Liver (tissue), 9 donors: ENCODE measurements around the gene SPAG16. TPM values are rescaled to one million over a fixed set of nuclear protein-coding genes. Genes with fewer than 3 reads are reported as not detected.

Experiments used
- DNase-seq: peaks from one replicate; pipeline ENCODE4 v3.0.0-alpha.2; 2017; ENCODE audit warnings: low spot score
- H3K27ac ChIP-seq, 2 donors: one replicate each; pipeline ENCODE4 v1.7.0; 2013; ENCODE audit warnings: inconsistent platforms in 2 of 2, low read length in 2 of 2, control low read depth in 1 of 2, low read depth in 1 of 2, mild to moderate bottlenecking in 1 of 2
- H3K27me3 ChIP-seq, 4 donors: one replicate each; pipeline versions ENCODE4 v1.6.1 to v1.7.0; 2013; ENCODE audit warnings: low read length in 3 of 4, inconsistent platforms in 1 of 4, mild to moderate bottlenecking in 1 of 4, moderate library complexity in 1 of 4; ENCODE audit not compliant: control insufficient read depth in 4 of 4, insufficient read depth in 4 of 4
- H3K36me3 ChIP-seq, 4 donors: one replicate each; pipeline versions ENCODE4 v1.6.1 to v1.7.0; 2013; ENCODE audit warnings: low read length in 3 of 4, mild to moderate bottlenecking in 3 of 4, low read depth in 1 of 4, moderate library complexity in 1 of 4; ENCODE audit not compliant: control insufficient read depth in 4 of 4, insufficient read depth in 3 of 4
- H3K4me1 ChIP-seq, 4 donors: one replicate each; pipeline versions ENCODE4 v1.6.1 to v1.7.0; 2013; ENCODE audit warnings: low read length in 3 of 4, mild to moderate bottlenecking in 3 of 4, moderate library complexity in 1 of 4; ENCODE audit not compliant: control insufficient read depth in 4 of 4, insufficient read depth in 4 of 4
- H3K4me3 ChIP-seq, 3 donors: one replicate each; pipeline versions ENCODE4 v1.6.1 to v1.7.0; 2013; ENCODE audit warnings: low read length in 3 of 3, control low read depth in 1 of 3, low read depth in 1 of 3, mild to moderate bottlenecking in 1 of 3
- H3K9ac ChIP-seq, 2 donors: one replicate each; pipeline ENCODE4 v1.7.0; 2013; ENCODE audit warnings: low read length in 2 of 2, mild to moderate bottlenecking in 2 of 2, moderate library complexity in 2 of 2, control low read depth in 1 of 2, low read depth in 1 of 2
- H3K9me3 ChIP-seq, 4 donors: one replicate each; pipeline versions ENCODE4 v1.6.1 to v1.7.0; 2013; ENCODE audit warnings: low read length in 3 of 4; ENCODE audit not compliant: control insufficient read depth in 4 of 4
- ATF3 ChIP-seq: IDR thresholded peaks from 2 replicates; pipeline ENCODE4 v1.6.1; 2016; ENCODE audit warnings: antibody characterized with exemption
- EGR1 ChIP-seq, 2 donors: IDR thresholded peaks; 2 replicates each; pipeline ENCODE4 v1.6.1; 2016 to 2018; ENCODE audit warnings: antibody characterized with exemption in 2 of 2, low read depth in 2 of 2
- FOXA1 ChIP-seq: IDR thresholded peaks from 2 replicates; pipeline ENCODE4 v1.6.1; 2016; ENCODE audit warnings: antibody characterized with exemption
- FOXA2 ChIP-seq: IDR thresholded peaks from 2 replicates; pipeline ENCODE4 v1.6.1; 2016; ENCODE audit warnings: antibody characterized with exemption
- GABPA ChIP-seq, 2 donors: IDR thresholded peaks in 1 of 2; conservative IDR thresholded peaks in 1 of 2; 2 replicates each; pipeline ENCODE4 v1.6.1; 2016; ENCODE audit warnings: antibody characterized with exemption in 2 of 2, mild to moderate bottlenecking in 1 of 2, moderate library complexity in 1 of 2
- HNF4A ChIP-seq, 2 donors: conservative IDR thresholded peaks; 2 replicates each; pipeline ENCODE4 v1.6.1; 2016; ENCODE audit warnings: antibody characterized with exemption in 2 of 2, mild to moderate bottlenecking in 2 of 2
- JUND ChIP-seq, 2 donors: IDR thresholded peaks; 2 replicates each; pipeline ENCODE4 v1.6.1; 2016; ENCODE audit warnings: antibody characterized with exemption in 2 of 2
- NR2F2 ChIP-seq: IDR thresholded peaks from 2 replicates; pipeline ENCODE4 v1.6.1; 2016; ENCODE audit warnings: antibody characterized with exemption
- RAD21 ChIP-seq, 2 donors: IDR thresholded peaks; 2 replicates each; pipeline ENCODE4 v1.6.1; 2016; ENCODE audit warnings: antibody characterized with exemption in 2 of 2, mild to moderate bottlenecking in 2 of 2
- REST ChIP-seq: IDR thresholded peaks from 2 replicates; pipeline ENCODE4 v1.6.1; 2016; ENCODE audit warnings: antibody characterized with exemption, mild to moderate bottlenecking
- RXRA ChIP-seq, 2 donors: IDR thresholded peaks; 2 replicates each; pipeline ENCODE4 v1.6.1; 2017 to 2018; ENCODE audit warnings: antibody characterized with exemption in 2 of 2, mild to moderate bottlenecking in 1 of 2
- SP1 ChIP-seq: IDR thresholded peaks from 2 replicates; pipeline ENCODE4 v1.6.1; 2018; ENCODE audit warnings: antibody characterized with exemption, mild to moderate bottlenecking
- TAF1 ChIP-seq: conservative IDR thresholded peaks from 2 replicates; pipeline ENCODE4 v1.6.1; 2016; ENCODE audit warnings: antibody characterized with exemption, mild to moderate bottlenecking
- YY1 ChIP-seq: IDR thresholded peaks from 2 replicates; pipeline ENCODE4 v1.6.1; 2016; ENCODE audit warnings: antibody characterized with exemption, mild to moderate bottlenecking
- WGBS: extraction: QIAGEN DNeasy Blood & Tissue Kit; methylation state at CpG from one replicate; pipeline ENCODE4 v1.1.7; 2013; 5-methylcytosine and 5-hydroxymethylcytosine counted together
- polyA plus RNA-seq, 2 donors: library from polyadenylated mRNA; stranded (reverse) in 1 of 2; unstranded in 1 of 2; fragments of 200-250 nt in 1 of 2; fragments of >200 nt in 1 of 2; fragmentation: Nextera tagmentation in 1 of 2; extraction: Ambion mirVana in 1 of 2; gene quantifications; one replicate each; pipeline versions ENCODE4 v1.2.1 to v1.2.3, GENCODE V29; 2013 to 2015
- total RNA-seq, 2 donors: library from RNA; depleted of rRNA; stranded (reverse); fragments of >200 nt; gene quantifications; one replicate each; pipeline ENCODE4 v1.2.3, GENCODE V29; 2014
- TF ChIP-seq, protein P1 (sequence below): IDR thresholded peaks from 2 replicates; pipeline ENCODE4 v1.6.1; 2016; ENCODE audit warnings: antibody characterized with exemption
- TF ChIP-seq, protein P2 (sequence below): IDR thresholded peaks from 2 replicates; pipeline ENCODE4 v1.6.1; 2016; ENCODE audit warnings: antibody characterized with exemption
- TF ChIP-seq, protein P3 (sequence below): fragments of 150-350 bp; IDR thresholded peaks from 2 replicates; pipeline ENCODE4 v1.5.1; 2017; ENCODE audit warnings: improper control_type of control experiment, low read depth, low read length; ENCODE audit not compliant: missing input control
- donor health status: healthy.
- donor health status: healthy.
- donor health status: healthy.
- donor health status: healthy.
- donor health status: healthy.

SPAG16 gene
- total and polyA plus RNA-seq, 4 donors = 6.4 to 12.7 (median 11.4) TPM

DNA sequence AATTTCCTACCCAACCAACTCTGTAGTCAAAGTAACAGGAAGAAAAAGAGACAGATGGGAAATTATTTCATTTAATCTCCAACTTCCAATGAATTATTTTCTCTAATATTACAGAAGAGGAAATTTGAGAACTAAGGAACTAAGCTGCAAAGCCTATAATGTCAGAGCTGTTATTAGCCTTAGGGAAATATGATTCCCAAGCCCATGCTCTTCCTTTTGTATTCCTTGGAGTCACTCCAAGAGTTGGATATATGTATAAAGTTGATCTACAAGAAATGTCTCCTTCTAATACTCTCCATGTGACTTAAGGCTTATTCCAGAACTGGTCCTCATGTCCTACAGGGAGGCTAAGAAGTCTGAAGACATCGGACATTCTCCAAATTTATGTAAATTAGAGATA is 1095.0 kb downstream of the SPAG16 start:
- no peak overlapping the region for H3K9ac ChIP-seq
- H3K27me3 ChIP-seq = peaks cover 0 to 11% (median 2%) of the 10 kb centered on the region in 4 donors
- TF ChIP-seq FOXA2 = no peak
- no peak for TF ChIP-seq ATF3
- no peak for TF ChIP-seq FOXA1
- TF ChIP-seq GABPA (IDR thresholded peaks at IDR 0.05 in 1 of 2, conservative IDR thresholded peaks at IDR 0.05 in 1 of 2) = no peak
- TF ChIP-seq TAF1 = no peak
- no peak for TF ChIP-seq YY1
- TF ChIP-seq, protein P1, sequence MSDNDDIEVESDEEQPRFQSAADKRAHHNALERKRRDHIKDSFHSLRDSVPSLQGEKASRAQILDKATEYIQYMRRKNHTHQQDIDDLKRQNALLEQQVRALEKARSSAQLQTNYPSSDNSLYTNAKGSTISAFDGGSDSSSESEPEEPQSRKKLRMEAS = no peak
- TF ChIP-seq NR2F2 = no peak
- TF ChIP-seq RXRA (IDR thresholded peaks at IDR 0.05) = no peak
- no peak for TF ChIP-seq RAD21 (IDR thresholded peaks at IDR 0.05)
- TF ChIP-seq REST = no peak
- TF ChIP-seq, protein P2, sequence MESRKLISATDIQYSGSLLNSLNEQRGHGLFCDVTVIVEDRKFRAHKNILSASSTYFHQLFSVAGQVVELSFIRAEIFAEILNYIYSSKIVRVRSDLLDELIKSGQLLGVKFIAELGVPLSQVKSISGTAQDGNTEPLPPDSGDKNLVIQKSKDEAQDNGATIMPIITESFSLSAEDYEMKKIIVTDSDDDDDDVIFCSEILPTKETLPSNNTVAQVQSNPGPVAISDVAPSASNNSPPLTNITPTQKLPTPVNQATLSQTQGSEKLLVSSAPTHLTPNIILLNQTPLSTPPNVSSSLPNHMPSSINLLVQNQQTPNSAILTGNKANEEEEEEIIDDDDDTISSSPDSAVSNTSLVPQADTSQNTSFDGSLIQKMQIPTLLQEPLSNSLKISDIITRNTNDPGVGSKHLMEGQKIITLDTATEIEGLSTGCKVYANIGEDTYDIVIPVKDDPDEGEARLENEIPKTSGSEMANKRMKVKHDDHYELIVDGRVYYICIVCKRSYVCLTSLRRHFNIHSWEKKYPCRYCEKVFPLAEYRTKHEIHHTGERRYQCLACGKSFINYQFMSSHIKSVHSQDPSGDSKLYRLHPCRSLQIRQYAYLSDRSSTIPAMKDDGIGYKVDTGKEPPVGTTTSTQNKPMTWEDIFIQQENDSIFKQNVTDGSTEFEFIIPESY = no peak
- H3K4me1 ChIP-seq = no peaks in the 10 kb centered on the region
- no peak overlapping the region for H3K4me3 ChIP-seq
- no peak overlapping the region for H3K27ac ChIP-seq
- H3K36me3 ChIP-seq = no peaks in the 10 kb centered on the region
- DNase-seq = no peak
- no peaks in the 10 kb centered on the region for H3K9me3 ChIP-seq
- 96% methylated on average over 1 of the region's 1 CpG for WGBS

GRCh38 chr2:214380681-214381080 is 1096.4 kb downstream of the SPAG16 start:
- Histone ChIP-seq H3K9me3 (no peaks in the 10 kb centered on the region), H3K27ac (no peak overlapping the region), H3K4me1 (no peaks in the 10 kb centered on the region), H3K36me3 (no peaks in the 10 kb centered on the region), H3K9ac (no peak overlapping the region), H3K27me3 (peaks cover 0 to 8% (median 2%) of the 10 kb centered on the region in 4 donors), H3K4me3 (no peak overlapping the region)
- no peak for TF ChIP-seq HNF4A (conservative IDR thresholded peaks at IDR 0.05)
- 66% methylated on average over 5 of the region's 5 CpGs for WGBS
- DNase-seq = no peak

- no peaks in the 10 kb centered on the region for H3K4me1 ChIP-seq
- no peak overlapping the region for H3K4me3 ChIP-seq
- no peak overlapping the region for H3K27ac ChIP-seq
- 66% methylated on average over 2 of the region's 2 CpGs for WGBS
- no peaks in the 10 kb centered on the region for H3K36me3 ChIP-seq
- DNase-seq = no peak
- peaks cover 0 to 5% (median 2%) of the 10 kb centered on the region in 4 donors for H3K27me3 ChIP-seq
- no peaks in the 10 kb centered on the region for H3K9me3 ChIP-seq
- no peak overlapping the region for H3K9ac ChIP-seq
- TF ChIP-seq SP1 (no peak), RXRA (IDR thresholded peaks at IDR 0.05) (no peak), JUND (IDR thresholded peaks at IDR 0.05) (no peak), TAF1 (no peak), NR2F2 (no peak), YY1 (no peak), EGR1 (IDR thresholded peaks at IDR 0.05; ENCODE audit: low read depth in 2 of 2) (no peak), ATF3 (no peak), HNF4A (conservative IDR thresholded peaks at IDR 0.05) (no peak)
- TF ChIP-seq, protein P3, sequence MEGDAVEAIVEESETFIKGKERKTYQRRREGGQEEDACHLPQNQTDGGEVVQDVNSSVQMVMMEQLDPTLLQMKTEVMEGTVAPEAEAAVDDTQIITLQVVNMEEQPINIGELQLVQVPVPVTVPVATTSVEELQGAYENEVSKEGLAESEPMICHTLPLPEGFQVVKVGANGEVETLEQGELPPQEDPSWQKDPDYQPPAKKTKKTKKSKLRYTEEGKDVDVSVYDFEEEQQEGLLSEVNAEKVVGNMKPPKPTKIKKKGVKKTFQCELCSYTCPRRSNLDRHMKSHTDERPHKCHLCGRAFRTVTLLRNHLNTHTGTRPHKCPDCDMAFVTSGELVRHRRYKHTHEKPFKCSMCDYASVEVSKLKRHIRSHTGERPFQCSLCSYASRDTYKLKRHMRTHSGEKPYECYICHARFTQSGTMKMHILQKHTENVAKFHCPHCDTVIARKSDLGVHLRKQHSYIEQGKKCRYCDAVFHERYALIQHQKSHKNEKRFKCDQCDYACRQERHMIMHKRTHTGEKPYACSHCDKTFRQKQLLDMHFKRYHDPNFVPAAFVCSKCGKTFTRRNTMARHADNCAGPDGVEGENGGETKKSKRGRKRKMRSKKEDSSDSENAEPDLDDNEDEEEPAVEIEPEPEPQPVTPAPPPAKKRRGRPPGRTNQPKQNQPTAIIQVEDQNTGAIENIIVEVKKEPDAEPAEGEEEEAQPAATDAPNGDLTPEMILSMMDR = no peak
- TF ChIP-seq, protein P1 = no peak
Measured at GRCh38 chr2:214382229-214382628, 1098.0 kb downstream of the SPAG16 start.
